GM13976 (cell line): ENCODE results near the gene ZCCHC4.

Experiments used
- DNase-seq: peaks from one replicate; pipeline ENCODE4 v3.0.0; 2012; ENCODE audit warnings: low spot score
- in situ Hi-C: fragments of 300-500 bp; cut with MboI; formaldehyde crosslinking; loops from one replicate; pipeline ENCODE4 v1.12.0; 2022; ENCODE audit warnings: low sequenced_read_pairs, mixed read lengths, inconsistent platforms; ENCODE audit not compliant: unreplicated experiment
- TF ChIP-seq, protein P1 (sequence below): IDR thresholded peaks from 2 replicates; pipeline ENCODE4 v1.5.1; 2012; ENCODE audit warnings: borderline replicate concordance, mild to moderate bottlenecking; ENCODE audit not compliant: insufficient read depth; ENCODE audit errors: extremely low read depth, missing control alignments, control extremely low read depth

ZCCHC4 gene

DNA sequence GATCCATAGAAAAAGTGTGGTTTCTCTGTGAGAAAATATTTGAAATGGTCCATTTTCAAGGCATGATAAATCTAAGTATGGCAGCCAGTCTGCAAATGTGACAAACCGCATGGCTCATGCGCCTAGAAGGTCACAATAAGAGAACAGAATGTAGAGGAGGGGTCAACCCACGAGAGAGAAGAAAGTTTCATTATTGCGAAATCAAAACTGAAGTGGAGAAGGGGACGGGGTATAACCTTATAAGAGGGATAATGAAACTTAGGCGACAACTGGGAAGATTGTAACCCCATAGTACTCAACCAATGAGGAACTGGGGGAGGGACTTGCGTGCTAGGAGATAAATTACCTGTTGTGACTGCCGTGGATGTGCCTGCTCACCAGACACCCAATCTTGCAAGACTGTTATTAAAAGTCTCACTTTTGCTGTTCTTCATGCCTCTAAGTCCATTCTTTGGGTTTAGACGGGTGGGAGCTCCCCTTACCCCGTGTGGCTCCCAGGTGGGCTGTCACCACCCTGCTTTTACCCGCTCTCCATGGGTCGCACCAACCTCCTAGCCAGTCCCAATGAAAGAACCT, 21.3 kb upstream of the ZCCHC4 start:
- no peak for DNase-seq
- TF ChIP-seq, protein P1, sequence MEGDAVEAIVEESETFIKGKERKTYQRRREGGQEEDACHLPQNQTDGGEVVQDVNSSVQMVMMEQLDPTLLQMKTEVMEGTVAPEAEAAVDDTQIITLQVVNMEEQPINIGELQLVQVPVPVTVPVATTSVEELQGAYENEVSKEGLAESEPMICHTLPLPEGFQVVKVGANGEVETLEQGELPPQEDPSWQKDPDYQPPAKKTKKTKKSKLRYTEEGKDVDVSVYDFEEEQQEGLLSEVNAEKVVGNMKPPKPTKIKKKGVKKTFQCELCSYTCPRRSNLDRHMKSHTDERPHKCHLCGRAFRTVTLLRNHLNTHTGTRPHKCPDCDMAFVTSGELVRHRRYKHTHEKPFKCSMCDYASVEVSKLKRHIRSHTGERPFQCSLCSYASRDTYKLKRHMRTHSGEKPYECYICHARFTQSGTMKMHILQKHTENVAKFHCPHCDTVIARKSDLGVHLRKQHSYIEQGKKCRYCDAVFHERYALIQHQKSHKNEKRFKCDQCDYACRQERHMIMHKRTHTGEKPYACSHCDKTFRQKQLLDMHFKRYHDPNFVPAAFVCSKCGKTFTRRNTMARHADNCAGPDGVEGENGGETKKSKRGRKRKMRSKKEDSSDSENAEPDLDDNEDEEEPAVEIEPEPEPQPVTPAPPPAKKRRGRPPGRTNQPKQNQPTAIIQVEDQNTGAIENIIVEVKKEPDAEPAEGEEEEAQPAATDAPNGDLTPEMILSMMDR, result no peak
- in situ Hi-C loops, result no loop called here

DNA sequence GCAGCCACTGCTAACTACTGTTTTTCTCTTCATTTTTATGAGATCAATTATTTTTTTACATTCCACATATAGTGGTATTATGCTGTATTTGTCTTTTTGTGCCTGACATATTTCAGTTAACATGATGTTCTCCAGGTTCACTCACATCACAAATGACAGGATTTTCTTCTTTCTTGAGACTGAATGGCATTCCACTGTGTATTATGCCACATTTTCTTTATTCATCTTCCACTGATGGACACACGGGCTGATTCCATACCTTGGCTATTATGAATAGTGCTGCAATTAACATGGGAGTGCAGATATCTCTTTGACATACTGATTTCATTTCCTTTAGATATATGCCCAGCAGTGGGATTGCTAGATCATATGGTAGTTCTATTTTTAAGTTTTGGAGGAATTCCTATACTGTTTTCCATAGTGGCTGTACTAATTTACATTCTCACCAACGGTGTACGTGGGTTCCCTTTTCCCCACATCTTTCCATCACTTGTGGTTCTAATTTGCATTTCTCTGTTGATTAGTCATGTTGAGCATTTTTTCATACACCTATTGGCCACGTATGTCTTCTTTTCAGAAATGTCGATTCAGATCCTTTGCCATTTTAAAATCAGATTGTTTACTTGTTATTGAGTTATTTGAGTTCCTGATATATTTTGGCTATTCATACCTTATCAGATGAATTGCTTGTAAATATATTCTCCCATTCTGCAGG, 14.9 kb upstream of the ZCCHC4 start:
- TF ChIP-seq, protein P1, result no peak
- no peak for DNase-seq
- in situ Hi-C loops, result no loop called here

DNA sequence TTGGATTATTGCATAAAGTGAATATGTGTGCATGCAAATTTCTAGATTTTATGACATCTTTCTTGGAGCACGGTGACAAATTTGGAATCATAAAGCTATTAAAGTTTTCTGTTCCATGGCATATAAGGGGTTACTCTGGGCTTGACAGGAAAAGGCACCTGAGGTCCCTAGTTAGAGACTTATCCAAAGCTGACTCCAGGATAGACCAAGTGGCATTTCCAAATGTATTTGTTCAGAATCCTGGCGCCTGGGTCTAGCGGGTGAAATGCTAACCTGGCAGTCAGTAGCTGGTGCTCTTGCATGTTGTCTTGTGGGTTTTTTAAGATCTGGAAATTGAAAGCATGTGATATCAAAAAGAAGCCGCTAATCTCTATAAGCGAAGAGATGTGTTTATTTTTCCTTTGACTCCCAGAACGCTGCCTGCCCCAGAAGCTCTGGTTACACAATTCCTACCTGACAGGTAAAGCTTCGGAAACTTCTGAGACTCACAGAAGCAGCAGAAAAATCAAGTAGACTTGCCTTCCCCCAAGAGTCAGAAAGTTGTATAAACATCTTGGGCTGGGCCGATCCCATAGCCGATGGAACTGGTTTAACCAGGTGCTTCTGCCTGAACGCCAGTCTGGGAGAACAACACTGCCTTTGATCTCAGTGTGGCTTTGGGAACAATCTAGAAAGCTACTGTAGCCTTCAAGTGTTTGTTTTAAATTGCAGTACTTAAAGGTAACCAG, 12.9 kb upstream of the ZCCHC4 start:
- no peak for DNase-seq
- in situ Hi-C loops, result no loop called here
- TF ChIP-seq, protein P1, result no peak

DNA sequence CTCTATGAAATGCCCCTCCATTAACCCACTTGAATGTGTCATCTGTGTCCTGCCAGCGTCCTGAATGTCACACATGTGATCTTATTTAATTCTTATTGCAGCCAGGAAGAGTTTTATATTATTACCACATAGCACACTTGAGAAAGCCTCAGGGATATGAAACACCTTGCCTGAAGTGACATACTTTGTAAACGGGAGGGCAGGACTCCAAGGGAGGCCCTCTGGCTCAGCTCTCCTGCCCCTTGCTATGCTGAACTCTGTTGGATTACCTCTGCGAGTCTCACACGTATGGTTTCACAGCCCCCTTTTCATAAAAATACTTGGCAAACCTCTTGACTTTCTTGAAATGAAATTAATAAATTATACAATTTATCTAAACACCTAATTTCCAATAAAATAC, 11.1 kb upstream of the ZCCHC4 start:
- DNase-seq, result no peak
- TF ChIP-seq, protein P1, result no peak
- in situ Hi-C loops, result no loop called here

DNA sequence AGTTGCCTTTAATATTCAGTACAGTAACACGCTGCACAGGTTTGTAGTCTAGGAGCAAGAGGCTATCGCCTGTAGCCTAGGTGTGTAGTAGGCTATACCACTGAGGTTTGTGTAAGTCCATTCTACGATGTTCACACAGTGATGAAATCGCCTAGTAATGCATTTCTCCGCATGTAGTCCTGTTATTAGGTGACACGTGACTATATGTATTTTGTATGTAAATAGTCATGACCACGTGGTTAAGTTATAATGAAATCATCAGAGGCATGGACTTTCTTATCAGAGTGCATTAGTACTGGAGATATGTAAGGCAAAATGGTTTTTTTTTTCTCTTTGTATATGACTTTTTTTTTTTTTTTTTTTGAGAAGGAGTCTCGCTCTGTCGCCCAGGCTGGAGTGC, 9.9 kb upstream of the ZCCHC4 start:
- in situ Hi-C loops, result no loop called here
- TF ChIP-seq, protein P1, result no peak
- no peak for DNase-seq

DNA sequence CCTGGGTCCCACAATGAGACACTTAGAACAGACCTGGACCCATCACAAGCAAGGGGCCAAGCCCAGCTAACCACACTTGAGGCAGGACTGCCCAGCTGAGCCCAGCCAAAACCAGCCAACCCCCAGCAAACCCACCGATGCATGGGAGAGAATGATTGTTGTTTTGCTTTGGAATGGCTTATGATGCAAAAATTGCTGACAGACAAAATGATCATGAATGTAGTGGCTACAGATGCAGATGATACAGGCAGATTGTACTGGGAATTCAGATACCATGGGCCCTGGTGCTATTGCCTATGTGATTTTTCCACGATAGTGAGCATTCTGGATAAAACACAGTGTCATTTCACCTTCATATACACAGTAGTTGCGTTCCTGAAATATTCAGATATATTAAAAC, 9.0 kb upstream of the ZCCHC4 start:
- DNase-seq, result no peak
- TF ChIP-seq, protein P1, result no peak
- in situ Hi-C loops, result no loop called here
